GM21447 (cell line): ENCODE data around the gene CNN2.

Experiments used
- ATAC-seq: cut with Tn5 transposase; IDR thresholded peaks from one replicate; pipeline ENCODE4 v1.9.1; 2021; ENCODE audit not compliant: unreplicated experiment

The CNN2 gene

GRCh38 chr19:995051-995827 lies 31.2 kb upstream of the CNN2 start:
- no peak for ATAC-seq

DNA sequence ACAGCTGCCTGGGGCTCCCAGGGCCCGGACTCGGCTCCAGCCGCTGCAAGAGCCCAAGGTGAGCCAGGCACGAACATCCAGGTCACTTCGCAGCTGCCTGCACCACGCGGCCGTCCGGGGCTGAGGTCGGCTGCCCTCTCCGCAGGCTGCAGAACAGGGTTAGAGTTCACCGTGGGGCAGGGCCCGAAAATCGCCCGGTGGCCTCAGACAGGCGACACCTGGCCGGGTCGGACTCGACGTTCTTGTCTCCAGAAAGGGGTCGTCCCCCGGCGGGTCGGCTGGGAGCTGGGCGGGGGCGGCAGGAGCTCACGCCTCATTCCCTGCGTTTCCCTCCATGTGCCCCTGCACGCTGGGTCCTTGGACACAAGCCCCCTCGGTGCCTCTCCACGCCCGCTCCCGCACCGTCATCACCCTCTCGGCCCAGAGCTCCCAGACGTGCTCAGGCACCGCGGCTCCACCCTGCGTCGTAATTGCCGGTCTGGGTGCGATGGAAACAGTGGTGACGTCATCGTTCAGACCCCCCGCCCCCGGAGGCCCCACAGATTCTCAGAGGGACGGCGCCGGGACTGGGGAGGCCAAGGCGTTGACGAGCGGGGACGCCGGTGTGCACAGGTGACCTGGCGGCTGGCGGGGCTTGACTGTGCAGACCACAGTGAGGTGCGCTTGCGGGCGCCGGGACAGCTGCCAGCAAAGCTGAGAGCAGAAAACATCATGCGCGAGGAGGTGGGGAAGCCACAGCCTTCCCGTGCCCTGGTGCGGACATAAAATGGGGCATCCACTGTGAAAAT lies 30.2 kb upstream of the CNN2 start:
- no peak for ATAC-seq

DNA sequence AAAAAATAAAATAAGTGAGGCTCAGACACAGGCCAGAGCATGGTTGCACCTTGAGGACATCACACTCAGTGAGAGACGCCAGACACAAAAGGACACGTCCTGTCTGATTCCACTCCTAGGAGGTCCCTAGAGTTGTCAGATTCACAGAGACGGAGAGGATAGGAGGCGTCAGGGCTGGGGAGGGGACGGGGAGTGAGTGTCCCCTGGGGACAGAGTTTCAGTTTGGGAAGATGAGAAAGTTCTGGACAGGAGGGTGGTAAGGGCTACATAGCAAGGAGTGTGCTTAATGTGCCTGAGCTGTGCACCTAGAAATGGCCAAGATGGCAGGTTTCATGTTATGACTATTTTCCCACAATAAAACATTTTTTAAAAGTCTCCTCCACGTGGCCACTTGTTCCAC lies 28.3 kb upstream of the CNN2 start:
- no peak for ATAC-seq

DNA sequence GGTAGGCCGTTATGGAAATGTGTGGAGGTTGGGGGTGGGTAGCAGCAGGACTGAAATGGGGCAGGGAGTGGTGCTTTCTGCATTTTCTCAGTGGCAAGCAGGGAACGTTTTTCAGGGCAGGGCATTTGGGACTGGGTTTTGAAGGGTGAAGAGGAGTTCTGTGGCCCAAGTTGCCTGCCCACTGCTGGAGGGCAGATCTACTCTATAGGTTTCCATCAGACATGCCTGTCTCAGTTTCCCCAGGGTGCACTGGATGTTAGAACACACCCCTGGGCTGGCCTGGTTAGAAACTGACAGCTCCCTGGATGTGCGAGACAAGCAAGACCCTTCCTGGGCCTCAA lies 27.1 kb upstream of the CNN2 start:
- no peak for ATAC-seq

- no peak for ATAC-seq
Measured at GRCh38 chr19:1000095-1000494, 26.3 kb upstream of the CNN2 start, which contains the start of gene GRIN3B. GRIN3B (plus strand) TSS chr19:1000419; CDS start chr19:1000438, 19 bp downstream.

- no peak for ATAC-seq
Measured at GRCh38 chr19:1000591-1001537, 25.5 kb upstream of the CNN2 start.

DNA sequence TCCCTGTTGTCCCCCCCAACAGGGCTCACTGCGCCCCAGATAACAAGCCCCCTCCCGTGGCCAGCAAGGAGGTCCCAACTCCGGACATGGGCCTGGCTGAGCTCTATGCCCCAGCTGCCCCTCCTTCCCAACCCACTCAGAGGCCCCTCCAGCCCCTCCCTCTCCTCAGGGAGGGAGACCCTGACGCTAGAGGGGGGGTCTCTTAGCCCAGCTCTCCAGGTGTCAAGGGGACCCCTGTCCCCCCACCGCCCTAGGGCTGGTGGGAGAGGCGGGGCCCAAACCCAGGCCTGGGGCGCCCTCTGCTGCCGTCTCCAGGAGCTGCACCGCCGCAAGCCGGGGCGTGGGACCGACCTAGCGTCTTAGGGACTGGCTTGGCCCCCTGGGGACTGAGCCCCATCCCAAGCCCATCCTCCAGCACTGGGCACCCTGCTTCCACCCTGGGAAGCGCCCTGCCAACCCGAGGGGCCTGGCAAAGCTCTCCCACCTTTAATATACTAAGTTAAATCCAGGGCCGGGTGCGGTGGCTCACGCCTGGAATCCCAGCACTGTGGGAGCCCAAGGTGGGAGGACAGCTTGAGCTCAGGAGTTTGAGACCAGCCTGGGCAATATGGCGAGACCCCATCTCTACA lies 24.8 kb upstream of the CNN2 start:
- ATAC-seq, result no peak

DNA sequence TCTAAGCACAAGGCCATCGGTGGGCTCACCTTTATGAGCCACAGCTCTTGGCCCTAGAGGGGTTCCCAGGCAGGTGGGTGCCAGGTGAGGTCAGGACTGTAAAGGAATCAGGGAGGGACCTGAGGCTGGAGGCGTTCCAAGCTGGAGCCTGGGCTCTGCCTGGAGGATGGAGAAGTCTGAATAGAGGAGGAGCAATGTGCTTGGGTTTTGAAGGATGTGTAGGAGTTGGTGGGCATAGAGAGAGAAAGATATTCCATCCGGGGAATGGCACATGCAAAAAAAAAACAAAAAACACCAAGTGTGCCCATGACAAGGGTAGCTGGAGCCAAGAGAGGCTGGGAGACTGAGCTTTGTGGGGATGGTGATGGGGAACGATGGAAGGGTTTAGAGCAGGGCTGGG lies 23.8 kb upstream of the CNN2 start:
- ATAC-seq, result no peak

DNA sequence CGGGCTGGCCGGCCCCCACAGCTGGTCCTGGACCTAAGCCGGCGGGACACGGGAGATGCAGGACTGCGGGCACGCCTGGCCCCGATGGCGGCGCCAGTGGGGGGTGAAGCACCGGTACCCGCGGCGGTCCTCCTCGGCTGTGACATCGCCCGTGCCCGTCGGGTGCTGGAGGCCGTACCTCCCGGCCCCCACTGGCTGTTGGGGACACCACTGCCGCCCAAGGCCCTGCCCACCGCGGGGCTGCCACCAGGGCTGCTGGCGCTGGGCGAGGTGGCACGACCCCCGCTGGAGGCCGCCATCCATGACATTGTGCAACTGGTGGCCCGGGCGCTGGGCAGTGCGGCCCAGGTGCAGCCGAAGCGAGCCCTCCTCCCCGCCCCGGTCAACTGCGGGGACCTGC lies 23.1 kb upstream of the CNN2 start:
- no peak for ATAC-seq

- no peak for ATAC-seq
Measured at GRCh38 chr19:1004204-1004802, 22.1 kb upstream of the CNN2 start.

DNA sequence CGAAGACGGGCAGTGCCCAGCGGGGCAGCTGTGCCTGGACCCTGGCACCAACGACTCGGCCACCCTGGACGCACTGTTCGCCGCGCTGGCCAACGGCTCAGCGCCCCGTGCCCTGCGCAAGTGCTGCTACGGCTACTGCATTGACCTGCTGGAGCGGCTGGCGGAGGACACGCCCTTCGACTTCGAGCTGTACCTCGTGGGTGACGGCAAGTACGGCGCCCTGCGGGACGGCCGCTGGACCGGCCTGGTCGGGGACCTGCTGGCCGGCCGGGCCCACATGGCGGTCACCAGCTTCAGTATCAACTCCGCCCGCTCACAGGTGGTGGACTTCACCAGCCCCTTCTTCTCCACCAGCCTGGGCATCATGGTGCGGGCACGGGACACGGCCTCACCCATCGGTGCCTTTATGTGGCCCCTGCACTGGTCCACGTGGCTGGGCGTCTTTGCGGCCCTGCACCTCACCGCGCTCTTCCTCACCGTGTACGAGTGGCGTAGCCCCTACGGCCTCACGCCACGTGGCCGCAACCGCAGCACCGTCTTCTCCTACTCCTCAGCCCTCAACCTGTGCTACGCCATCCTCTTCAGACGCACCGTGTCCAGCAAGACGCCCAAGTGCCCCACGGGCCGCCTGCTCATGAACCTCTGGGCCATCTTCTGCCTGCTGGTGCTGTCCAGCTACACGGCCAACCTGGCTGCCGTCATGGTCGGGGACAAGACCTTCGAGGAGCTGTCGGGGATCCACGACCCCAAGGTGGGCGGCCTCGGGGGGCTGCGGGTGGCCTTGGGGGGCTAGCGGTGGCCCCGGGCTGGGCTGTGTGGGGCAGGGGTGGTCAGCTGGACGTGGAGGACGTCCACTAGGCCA lies 21.4 kb upstream of the CNN2 start:
- no peak for ATAC-seq

DNA sequence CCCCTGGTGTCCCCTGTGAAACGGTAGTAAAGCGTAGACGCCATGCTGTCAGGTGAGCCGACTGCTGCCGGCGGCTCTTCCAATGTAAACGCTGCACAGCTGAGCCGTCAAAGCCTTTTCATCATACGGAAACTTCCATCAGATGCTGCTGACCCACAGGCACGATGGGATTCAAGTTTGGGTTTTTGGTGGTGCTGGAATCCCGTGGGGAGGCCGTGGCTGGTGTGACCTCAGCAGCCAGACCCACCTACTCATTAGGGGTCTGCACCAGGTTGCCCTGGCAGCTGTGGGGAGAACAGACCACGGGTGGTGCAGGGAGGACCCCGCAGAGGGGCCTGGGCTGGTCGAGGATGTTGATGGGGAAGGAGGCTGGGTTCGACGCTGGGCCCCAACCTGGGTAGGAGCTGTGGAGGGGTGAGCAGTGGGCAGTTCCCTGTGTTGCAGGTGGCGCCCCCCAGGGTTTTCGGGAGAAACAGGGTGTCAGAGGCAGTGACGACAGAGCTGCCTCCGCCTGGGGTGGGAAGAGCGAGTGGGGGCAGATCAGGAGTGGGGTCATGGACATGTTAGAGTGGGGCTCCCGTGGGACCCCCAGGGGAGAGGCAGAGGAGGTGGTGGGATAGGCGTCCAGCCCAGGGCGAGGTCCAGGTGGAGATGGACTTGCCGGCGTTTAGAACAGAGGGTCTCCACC lies 19.6 kb upstream of the CNN2 start:
- ATAC-seq, result no peak

- ATAC-seq, result no peak
Measured at GRCh38 chr19:1007399-1008251, 18.8 kb upstream of the CNN2 start.

- no peak for ATAC-seq
Measured at GRCh38 chr19:1008268-1009040, 18.0 kb upstream of the CNN2 start.

- no peak for ATAC-seq
Measured at GRCh38 chr19:1009041-1009980, 17.1 kb upstream of the CNN2 start.

DNA sequence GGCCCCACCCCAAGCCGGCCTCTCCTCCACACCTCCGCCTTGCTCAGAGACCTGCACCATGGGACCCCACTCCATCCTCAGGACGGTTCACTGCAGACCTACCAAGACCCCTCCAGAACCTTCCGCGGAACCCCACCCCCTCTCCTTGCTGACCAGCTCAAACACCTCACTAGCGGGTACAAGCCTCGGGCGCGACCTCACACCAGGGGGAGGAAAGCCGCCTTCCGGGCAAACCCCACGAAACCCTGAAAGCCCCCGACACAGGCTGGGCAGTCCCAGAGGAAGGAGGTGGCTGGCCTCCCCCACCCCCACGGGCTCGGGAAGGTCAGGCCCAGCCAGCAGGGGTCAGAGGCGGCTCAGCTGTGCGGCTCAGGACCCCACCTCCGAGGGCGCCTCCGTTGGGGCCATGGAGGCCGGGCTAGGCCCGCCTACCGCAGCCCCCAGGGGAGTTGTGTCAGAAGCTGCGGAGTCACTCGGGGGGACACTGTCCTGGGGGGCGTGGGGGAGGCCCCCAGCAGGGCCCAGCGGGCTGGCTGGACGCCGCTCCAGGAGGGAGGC lies 16.3 kb upstream of the CNN2 start:
- no peak for ATAC-seq
